ENCODE data around the gene APP.

DNA sequence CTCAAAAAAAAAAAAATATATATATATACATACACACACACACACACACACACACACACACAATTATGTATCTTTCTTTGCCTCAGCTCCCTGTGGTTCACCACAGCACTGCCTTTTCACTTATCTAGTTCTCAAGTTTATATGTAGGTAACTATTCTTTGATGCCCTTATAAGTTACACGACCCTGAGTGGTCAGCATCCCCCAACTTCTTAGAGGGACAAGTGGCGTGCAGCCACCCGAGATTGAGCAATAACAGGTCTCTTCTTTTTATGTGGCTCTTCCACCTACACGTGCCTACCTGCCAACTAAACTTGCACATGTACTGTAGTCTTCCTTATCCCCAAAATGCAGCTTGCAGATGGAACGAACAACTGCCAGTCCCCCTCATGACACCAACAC, 315.0 kb downstream of the APP start:
- TF ChIP-seq ZNF785 (tag by site-specific recombination; IDR thresholded peaks at IDR 0.05) (no peak), REPIN1 (tag by site-specific recombination; IDR thresholded peaks at IDR 0.05; ENCODE audit: low read depth) (no peak), ZFHX2 (tag by site-specific recombination; conservative IDR thresholded peaks at IDR 0.05) (no peak), YY2 (tag by site-specific recombination; IDR thresholded peaks at IDR 0.05) (no peak), ZNF660 (tag by site-specific recombination; IDR thresholded peaks at IDR 0.05) (no peak), ZNF629 (tag by site-specific recombination; IDR thresholded peaks at IDR 0.05) (no peak), ZNF138 (tag by site-specific recombination; IDR thresholded peaks at IDR 0.05; ENCODE audit: borderline replicate concordance) (no peak), ZBTB21 (tag by site-specific recombination; IDR thresholded peaks at IDR 0.05) (no peak), ZBTB17 (tag by site-specific recombination; IDR thresholded peaks at IDR 0.05) (no peak), ZNF274 (IDR thresholded peaks at IDR 0.05; ENCODE audit: low read length) (no peak), ZNF274 (tag by site-specific recombination; IDR thresholded peaks at IDR 0.05; ENCODE audit: borderline replicate concordance) (no peak)

Data from HEK293 (cell line).